GM12878 (cell line): Measurements from ENCODE around the gene GUCY2F. TPM values are rescaled to one million over a fixed set of nuclear protein-coding genes. Genes with fewer than 3 reads are reported as not detected.

Experiments used
- ATAC-seq: fragments of 200-7000 bp; cut with Tn5 transposase; 3 replicates; pipeline ENCODE4 v1.9.1; 2020; ENCODE audit warnings: mild to moderate bottlenecking, moderate library complexity
- BruUV-seq: library from RNA; stranded (reverse); fragments of 400-500 nt; replicated peaks from 2 replicates; lab custom pipeline; 2021; lab: Mats Ljungman, UMichigan
- CTCF ChIA-PET: fragments of 300-600 bp; sonication (Branson Sonifier 250); formaldehyde crosslinking; extraction: SDS; loops from one replicate; lab custom pipeline; 2021; ENCODE audit warnings: inconsistent platforms; lab: Yijun Ruan, JAX
- POLR2A ChIA-PET: fragments of 350-600 bp; formaldehyde crosslinking; extraction: SDS; loops from one replicate; lab custom pipeline; 2021; ENCODE audit warnings: inconsistent platforms; lab: Charles Lee
- RAD21 ChIA-PET: fragments of 300-600 bp; sonication (Branson Sonifier 250); formaldehyde crosslinking; loops from one replicate; lab custom pipeline; 2023; ENCODE audit warnings: antibody characterized with exemption; ENCODE audit not compliant: unreplicated experiment; lab: Charles Lee
- SMC1A ChIA-PET: fragments of 300-600 bp; sonication (Branson Sonifier 250); formaldehyde crosslinking; loops from one replicate; lab custom pipeline; 2023; ENCODE audit not compliant: unreplicated experiment, uncharacterized antibody; lab: Charles Lee
- DNase-seq: peaks from one replicate; pipeline ENCODE4 v3.0.0-alpha.2; 2011; ENCODE audit warnings: low read depth, low spot score
- FAIRE-seq: peaks from 3 replicates; lab custom pipeline; 2011; peaks lifted over from hg19 to GRCh38; lab: Jason Lieb, UNC
- H2AFZ ChIP-seq: 2 replicates; pipeline ENCODE4 v1.6.0; 2011; ENCODE audit warnings: low read depth, low read length, control low read depth; ENCODE audit not compliant: control insufficient read depth
- H3K27ac ChIP-seq: 2 replicates; pipeline ENCODE4 v1.5.1; 2011; ENCODE audit warnings: control low read depth; ENCODE audit not compliant: control insufficient read depth, insufficient read depth
- H3K27me3 ChIP-seq, 2 experiments: replicated peaks in 1 of 2; 2 replicates each; pipeline versions ENCODE4 v1.6.0 to v1.6.1; 2011; ENCODE audit warnings: low read length in 1 of 2; ENCODE audit not compliant: control insufficient read depth in 2 of 2, insufficient read depth in 2 of 2
- H3K36me3 ChIP-seq, 2 experiments: 2 replicates each; pipeline ENCODE4 v1.5.1; 2011; ENCODE audit warnings: low read length in 1 of 2; ENCODE audit not compliant: control insufficient read depth in 2 of 2, insufficient read depth in 2 of 2
- H3K4me1 ChIP-seq: 2 replicates; pipeline ENCODE4 v1.6.1; 2011; ENCODE audit warnings: mild to moderate bottlenecking, low read length, moderate library complexity, mixed read lengths; ENCODE audit not compliant: control insufficient read depth, insufficient read depth
- H3K4me2 ChIP-seq: 2 replicates; pipeline ENCODE4 v1.6.0; 2011; ENCODE audit warnings: control low read depth; ENCODE audit not compliant: control insufficient read depth, insufficient read depth
- H3K4me3 ChIP-seq: fragments of 200-600 bp; sonication (generic); 2 replicates; pipeline ENCODE4 v1.5.1; 2016
- H3K79me2 ChIP-seq: 2 replicates; pipeline ENCODE4 v1.6.0; 2011; ENCODE audit warnings: low read length; ENCODE audit not compliant: control insufficient read depth, insufficient read depth
- H3K9ac ChIP-seq: 2 replicates; pipeline ENCODE4 v1.8.0; 2011; ENCODE audit warnings: low read length, control low read depth, mixed read lengths; ENCODE audit not compliant: control insufficient read depth, insufficient read depth
- H3K9me3 ChIP-seq: replicated peaks from 3 replicates; pipeline ENCODE4 v1.5.1; 2011; ENCODE audit warnings: mild to moderate bottlenecking, low read length; ENCODE audit not compliant: control insufficient read depth, insufficient read depth
- H4K20me1 ChIP-seq: 2 replicates; pipeline ENCODE4 v1.6.0; 2011; ENCODE audit not compliant: control insufficient read depth, insufficient read depth
- ELK1 ChIP-seq: IDR thresholded peaks from 2 replicates; pipeline ENCODE4 v1.6.1; 2012; ENCODE audit warnings: low read depth, low read length, improper control_type of control experiment
- EP300 ChIP-seq, 2 experiments: fragments of 150-350 bp in 1 of 2; IDR thresholded peaks; 2 replicates each; pipeline ENCODE4 v1.6.1; 2011 to 2012; ENCODE audit warnings: low read depth in 2 of 2, low read length in 2 of 2, borderline replicate concordance in 1 of 2, improper control_type of control experiment in 1 of 2, inconsistent platforms in 1 of 2; ENCODE audit not compliant: control insufficient read depth in 1 of 2
- GATAD2B ChIP-seq: fragments of 450-650 bp; conservative IDR thresholded peaks from 2 replicates; pipeline ENCODE4 v1.6.1; 2017; ENCODE audit warnings: low read depth, mild to moderate bottlenecking, moderate library complexity
- IRF4 ChIP-seq: IDR thresholded peaks from 2 replicates; pipeline ENCODE4 v1.6.1; 2011; ENCODE audit warnings: low read depth, low read length
- NFYA ChIP-seq: IDR thresholded peaks from 2 replicates; pipeline ENCODE4 v1.6.1; 2011; ENCODE audit warnings: low read depth, mild to moderate bottlenecking, low read length, improper control_type of control experiment, borderline replicate concordance
- ZBTB40 ChIP-seq: fragments of 450-650 bp; IDR thresholded peaks from 2 replicates; pipeline ENCODE4 v1.6.1; 2016; ENCODE audit warnings: mild to moderate bottlenecking, moderate library complexity, borderline replicate concordance
- ZNF207 ChIP-seq: fragments of 450-650 bp; IDR thresholded peaks from 2 replicates; pipeline ENCODE4 v1.6.1; 2014; ENCODE audit warnings: antibody characterized with exemption, mild to moderate bottlenecking, borderline replicate concordance
- in situ Hi-C: fragments of 300-500 bp; cut with MboI; formaldehyde crosslinking; loops from 9 replicates; pipeline ENCODE4 v1.14.3; 2018; ENCODE audit warnings: mixed read lengths
- intact Hi-C: fragments of 100-400 bp; cut with micrococcal nuclease; formaldehyde crosslinking; loops from one replicate; pipeline ENCODE4 v1.14.2; 2022; ENCODE audit not compliant: unreplicated experiment
- polyA plus RNA-seq, 11 experiments: library from polyadenylated mRNA; depleted of rRNA in 4 of 11; unstranded in 6 of 11; stranded (reverse) in 5 of 11; fragments of >200 nt; fragmentation: Nextera tagmentation in 4 of 11; fragmentation: Illumina TruSeq in 1 of 11; extraction: Ambion mirVana in 4 of 11; extraction: Trizol in 1 of 11; gene quantifications; 1 replicate in 1 of 11; 2 replicates in 10 of 11; pipeline versions ENCODE4 v1.2.1 to v1.2.3, GENCODE V29; 2011 to 2016; ENCODE audit warnings: inconsistent platforms in 2 of 11, missing spikeins in 2 of 11, low read depth in 1 of 11
- total RNA-seq, 4 experiments: library from RNA; depleted of rRNA in 3 of 4; stranded (reverse); fragments of >200 nt in 3 of 4; fragmentation: Illumina TruSeq in 1 of 4; extraction: Trizol in 1 of 4; gene quantifications; 2 replicates each; pipeline versions ENCODE4 v1.2.1 to v1.2.3, GENCODE V29; 2013 to 2021
- TF ChIP-seq, protein P1 (sequence below): fragments of 450-650 bp; IDR thresholded peaks from 2 replicates; pipeline ENCODE4 v1.6.1; 2017; ENCODE audit warnings: antibody characterized with exemption, mild to moderate bottlenecking, moderate library complexity

Gene GUCY2F
- total and polyA plus RNA-seq, 10 of the 15 experiments (the other 5 are each of a cell fraction or from before 2014, with no cell fraction given): not detected

DNA sequence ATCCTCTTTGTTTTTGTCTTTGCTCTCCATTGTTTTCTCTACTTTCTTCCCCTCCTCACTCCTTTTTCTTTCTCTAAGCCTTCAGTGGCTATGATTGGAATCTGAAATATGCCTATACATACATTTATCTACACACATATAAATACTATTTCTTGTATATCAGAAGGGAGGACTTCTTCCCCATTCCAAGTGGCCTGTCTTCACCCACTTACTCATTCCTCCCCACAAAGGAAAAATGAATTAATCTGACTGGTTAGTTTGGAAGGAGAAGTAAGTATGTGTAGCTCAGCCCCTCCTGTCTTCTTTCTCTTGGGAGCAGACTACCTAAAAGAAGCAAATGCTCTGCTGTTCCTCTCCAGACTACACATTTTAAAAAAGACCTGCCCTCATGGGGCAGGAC is 17.7 kb downstream of the GUCY2F start:
- H2AFZ ChIP-seq: no peak overlapping the region
- no peaks in the 10 kb centered on the region for H3K9me3 ChIP-seq
- no peak for TF ChIP-seq IRF4
- no peak for TF ChIP-seq ZBTB40
- no peak for TF ChIP-seq EP300 (IDR thresholded peaks at IDR 0.05; ENCODE audit: borderline replicate concordance in 1 of 2, control insufficient read depth in 1 of 2, low read depth in 2 of 2, low read length in 2 of 2)
- no peak for TF ChIP-seq NFYA
- no peak for TF ChIP-seq GATAD2B
- TF ChIP-seq ZNF207: no peak
- TF ChIP-seq, protein P1, sequence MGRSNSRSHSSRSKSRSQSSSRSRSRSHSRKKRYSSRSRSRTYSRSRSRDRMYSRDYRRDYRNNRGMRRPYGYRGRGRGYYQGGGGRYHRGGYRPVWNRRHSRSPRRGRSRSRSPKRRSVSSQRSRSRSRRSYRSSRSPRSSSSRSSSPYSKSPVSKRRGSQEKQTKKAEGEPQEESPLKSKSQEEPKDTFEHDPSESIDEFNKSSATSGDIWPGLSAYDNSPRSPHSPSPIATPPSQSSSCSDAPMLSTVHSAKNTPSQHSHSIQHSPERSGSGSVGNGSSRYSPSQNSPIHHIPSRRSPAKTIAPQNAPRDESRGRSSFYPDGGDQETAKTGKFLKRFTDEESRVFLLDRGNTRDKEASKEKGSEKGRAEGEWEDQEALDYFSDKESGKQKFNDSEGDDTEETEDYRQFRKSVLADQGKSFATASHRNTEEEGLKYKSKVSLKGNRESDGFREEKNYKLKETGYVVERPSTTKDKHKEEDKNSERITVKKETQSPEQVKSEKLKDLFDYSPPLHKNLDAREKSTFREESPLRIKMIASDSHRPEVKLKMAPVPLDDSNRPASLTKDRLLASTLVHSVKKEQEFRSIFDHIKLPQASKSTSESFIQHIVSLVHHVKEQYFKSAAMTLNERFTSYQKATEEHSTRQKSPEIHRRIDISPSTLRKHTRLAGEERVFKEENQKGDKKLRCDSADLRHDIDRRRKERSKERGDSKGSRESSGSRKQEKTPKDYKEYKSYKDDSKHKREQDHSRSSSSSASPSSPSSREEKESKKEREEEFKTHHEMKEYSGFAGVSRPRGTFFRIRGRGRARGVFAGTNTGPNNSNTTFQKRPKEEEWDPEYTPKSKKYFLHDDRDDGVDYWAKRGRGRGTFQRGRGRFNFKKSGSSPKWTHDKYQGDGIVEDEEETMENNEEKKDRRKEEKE: no peak
- TF ChIP-seq ELK1: no peak
- FAIRE-seq (no peak), DNase-seq (no peak), ATAC-seq (no peak)
- no peak overlapping the region for H3K27ac ChIP-seq
- H3K79me2 ChIP-seq: no peaks in the 10 kb centered on the region
- H4K20me1 ChIP-seq: no peaks in the 10 kb centered on the region
- no peak overlapping the region for H3K4me3 ChIP-seq
- no peaks in the 10 kb centered on the region for H3K36me3 ChIP-seq
- BruUV-seq: no TSS peak
- H3K27me3 ChIP-seq: no peaks in the 10 kb centered on the region
- POLR2A ChIA-PET: no interaction called here
- in situ Hi-C loops (no loop called here), intact Hi-C loops (no loop called here)
- RAD21 ChIA-PET: no interaction called here
- CTCF ChIA-PET: interaction anchor here (1.6 kb wide), 1 partner anchor 9 kb away, joined by 9 read pairs; no protein-coding TSS in a partner anchor
- H3K4me2 ChIP-seq: no peak overlapping the region
- no peak overlapping the region for H3K9ac ChIP-seq
- no peaks in the 10 kb centered on the region for H3K4me1 ChIP-seq
- SMC1A ChIA-PET: no interaction called here
